A549 (cell line): ENCODE data around the gene TNNC1.

Experiments used
- CEBPB ChIP-seq, 2 experiments: fragments of >200 bp in 1 of 2; sonication (Bioruptor Twin) in 1 of 2; formaldehyde crosslinking in 1 of 2; IDR thresholded peaks; 2 replicates each; pipeline ENCODE4 v1.6.1; 2012 to 2016
- CHD4 ChIP-seq: fragments of 200-600 bp; sonication (generic); IDR thresholded peaks from 2 replicates; pipeline ENCODE4 v1.6.1; 2016; ENCODE audit warnings: antibody characterized with exemption, mild to moderate bottlenecking, borderline replicate concordance
- CTCF ChIP-seq: fragments of >200 bp; sonication (Bioruptor Twin); formaldehyde crosslinking; IDR thresholded peaks from 3 replicates; pipeline ENCODE4 v1.5.1; 2016
- ESRRA ChIP-seq: fragments of 150-350 bp; IDR thresholded peaks from 2 replicates; pipeline ENCODE4 v1.6.1; 2014; ENCODE audit warnings: mild to moderate bottlenecking, low read length, borderline replicate concordance
- JUN ChIP-seq, 2 experiments: fragments of >200 bp; sonication (Bioruptor Twin); formaldehyde crosslinking; IDR thresholded peaks; 2 replicates in 1 of 2; 3 replicates in 1 of 2; pipeline ENCODE4 v1.6.1; 2016 to 2017
- KDM1A ChIP-seq: fragments of 200-600 bp; sonication (generic); IDR thresholded peaks from 2 replicates; pipeline ENCODE4 v1.6.1; 2016; ENCODE audit warnings: low read depth, mild to moderate bottlenecking
- MAFK ChIP-seq: fragments of 450-650 bp; IDR thresholded peaks from 2 replicates; pipeline ENCODE4 v1.6.1; 2014; ENCODE audit not compliant: partially characterized antibody
- MAX ChIP-seq: IDR thresholded peaks from 2 replicates; pipeline ENCODE4 v1.6.1; 2012
- POLR2A ChIP-seq: IDR thresholded peaks from 2 replicates; pipeline ENCODE4 v1.6.1; 2012; ENCODE audit warnings: mild to moderate bottlenecking, low read length
- SMC3 ChIP-seq: fragments of >200 bp; sonication (Bioruptor Twin); formaldehyde crosslinking; IDR thresholded peaks from 3 replicates; pipeline ENCODE4 v1.6.1; 2018; ENCODE audit warnings: inconsistent platforms
- SREBF2 ChIP-seq: fragments of 450-650 bp; IDR thresholded peaks from 2 replicates; pipeline ENCODE4 v1.6.1; 2014; ENCODE audit warnings: mild to moderate bottlenecking, moderate library complexity
- TP53 ChIP-seq: fragments of 250-450 bp; sonication (Bioruptor Pico); IDR thresholded peaks from 2 replicates; pipeline ENCODE4 v1.5.0; 2021; ENCODE audit warnings: mild to moderate bottlenecking, moderate library complexity

- no peak for TF ChIP-seq CTCF
- TF ChIP-seq SMC3, result no peak
- TF ChIP-seq MAX, result no peak
- TF ChIP-seq TP53 (CRISPR knock-in tag), result no peak
- TF ChIP-seq SREBF2, result no peak
- no peak for TF ChIP-seq JUN (IDR thresholded peaks at IDR 0.05)
- TF ChIP-seq CHD4, result no peak
- TF ChIP-seq CEBPB (IDR thresholded peaks at IDR 0.05), result no peak
- no peak for TF ChIP-seq ESRRA
- TF ChIP-seq POLR2A, result no peak
- no peak for TF ChIP-seq KDM1A
- no peak for TF ChIP-seq MAFK
Observed at GRCh38 chr3:52407779-52408178, 46.1 kb downstream of the TNNC1 start.
